NT2/D1 (cell line): ENCODE measurements around the gene ADGRG1.

ENCODE experiments used
- YY1 ChIP-seq: IDR thresholded peaks from 2 replicates; pipeline ENCODE4 v1.6.1; 2011; ENCODE audit not compliant: insufficient read length, insufficient read depth
- ZNF274 ChIP-seq: IDR thresholded peaks from 2 replicates; pipeline ENCODE4 v1.6.1; 2011; ENCODE audit warnings: mild to moderate bottlenecking, low read depth, low read length

DNA sequence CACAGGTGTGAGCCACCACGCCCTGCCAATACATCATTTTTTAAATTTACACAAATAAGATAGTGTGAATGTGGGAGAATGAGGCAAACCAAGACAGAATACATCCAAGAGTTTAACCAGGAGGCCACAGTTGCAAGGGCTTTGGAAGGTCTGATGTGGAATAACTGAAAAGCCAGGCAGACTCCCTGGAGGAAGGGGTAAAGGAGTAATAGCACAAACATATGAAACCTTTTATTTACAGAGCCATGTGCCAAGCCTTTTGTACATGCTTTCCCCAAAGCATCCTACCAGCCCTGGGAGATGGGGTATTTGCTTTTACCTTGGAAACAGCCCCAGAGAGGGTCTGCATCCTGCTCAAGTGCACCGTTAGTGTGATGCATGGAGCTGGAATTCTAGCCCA, 44.4 kb downstream of the ADGRG1 start:
- TF ChIP-seq ZNF274 (no peak), YY1 (no peak)
